SU-DHL-6 (cell line): ENCODE data around the gene SLC7A9.

Experiments used
- H2AFZ ChIP-seq: fragments of 200-600 bp; sonication (generic); 2 replicates; pipeline ENCODE4 v1.6.1; 2014; ENCODE audit warnings: low read depth, mild to moderate bottlenecking, moderate library complexity, mixed read lengths, antibody characterized with exemption, low read length; ENCODE audit not compliant: severe bottlenecking
- H3F3A ChIP-seq: fragments of 200-600 bp; shearing (Covaris generic); 2 replicates; pipeline ENCODE4 v1.6.0; 2016; ENCODE audit warnings: antibody characterized with exemption, mild to moderate bottlenecking; ENCODE audit not compliant: insufficient read depth
- H3K27ac ChIP-seq: fragments of 200-600 bp; sonication (generic); 2 replicates; pipeline ENCODE4 v1.5.1; 2016; ENCODE audit warnings: low read depth, mild to moderate bottlenecking, low read length, moderate library complexity, mixed read lengths
- H3K27me3 ChIP-seq: fragments of 200-600 bp; sonication (generic), shearing (Covaris generic); 2 replicates; pipeline ENCODE4 v1.6.0; 2014; ENCODE audit warnings: mild to moderate bottlenecking, low read length
- H3K36me3 ChIP-seq: fragments of 200-600 bp; sonication (generic); 2 replicates; pipeline ENCODE4 v1.6.1; 2014; ENCODE audit warnings: mild to moderate bottlenecking, low read length, mixed read lengths
- H3K4me2 ChIP-seq: fragments of 300-600, 200-600 bp; shearing (Covaris generic), sonication (generic); 2 replicates; pipeline ENCODE4 v1.6.0; 2014; ENCODE audit warnings: low read length, low read depth, mild to moderate bottlenecking; ENCODE audit not compliant: poor library complexity, severe bottlenecking
- H3K4me3 ChIP-seq: fragments of 200-600 bp; sonication (generic); 2 replicates; pipeline ENCODE4 v1.5.1; 2014; ENCODE audit warnings: antibody characterized with exemption, low read length, mild to moderate bottlenecking, mixed read lengths; ENCODE audit not compliant: insufficient read depth, poor library complexity, severe bottlenecking
- H3K79me2 ChIP-seq: fragments of 200-600 bp; sonication (generic); 2 replicates; pipeline ENCODE4 v1.6.1; 2014; ENCODE audit warnings: mild to moderate bottlenecking, low read length, moderate library complexity; ENCODE audit not compliant: insufficient read depth
- H3K9ac ChIP-seq: fragments of 200-600 bp; sonication (generic); 2 replicates; pipeline ENCODE4 v1.7.0; 2014; ENCODE audit warnings: mild to moderate bottlenecking, low read length
- H3K9me2 ChIP-seq: fragments of 200-600 bp; sonication (generic); replicated peaks from 2 replicates; pipeline ENCODE4 v1.6.1; 2014; ENCODE audit warnings: low read length; ENCODE audit not compliant: insufficient read depth
- H3K9me3 ChIP-seq: fragments of 200-600 bp; sonication (generic); 2 replicates; pipeline ENCODE4 v1.6.1; 2014; ENCODE audit warnings: low read length, mixed read lengths; ENCODE audit not compliant: insufficient read depth
- H4K20me1 ChIP-seq: fragments of 200-600 bp; sonication (generic); 2 replicates; pipeline ENCODE4 v1.6.1; 2014; ENCODE audit warnings: low read depth, mild to moderate bottlenecking, antibody characterized with exemption, low read length, moderate library complexity, mixed read lengths
- CTCF ChIP-seq: fragments of 200-600 bp; sonication (generic); IDR thresholded peaks from one replicate; pipeline ENCODE4 v1.5.1; 2017; ENCODE audit warnings: antibody characterized with exemption, mild to moderate bottlenecking, low read length, moderate library complexity; ENCODE audit not compliant: insufficient read depth, poor library complexity, severe bottlenecking
- EZH2phosphoT487 ChIP-seq: fragments of 200-600 bp; sonication (generic), shearing (Covaris generic); conservative IDR thresholded peaks from 2 replicates; pipeline ENCODE4 v1.6.1; 2018; ENCODE audit warnings: mild to moderate bottlenecking, antibody characterized with exemption, low read length, moderate library complexity, mixed read lengths

The SLC7A9 gene

GRCh38 chr19:32876236-32876918, 6.8 kb upstream of the SLC7A9 start:
- Histone ChIP-seq H3K9me2 (no peaks in the 10 kb centered on the region), H3K27ac (no peak overlapping the region), H3K36me3 (no peaks in the 10 kb centered on the region), H3K9ac (no peak overlapping the region), H3F3A (no peaks in the 10 kb centered on the region), H3K27me3 (no peaks in the 10 kb centered on the region), H3K4me3 (no peak overlapping the region), H3K4me2 (no peak overlapping the region), H4K20me1 (no peaks in the 10 kb centered on the region), H3K9me3 (no peaks in the 10 kb centered on the region), H3K79me2 (no peaks in the 10 kb centered on the region), H2AFZ (no peak overlapping the region)
- no peak for TF ChIP-seq CTCF
- no peak for TF ChIP-seq EZH2phosphoT487

- Histone ChIP-seq H4K20me1 (no peaks in the 10 kb centered on the region), H2AFZ (no peak overlapping the region), H3K27ac (no peak overlapping the region), H3K9me2 (no peaks in the 10 kb centered on the region), H3K9me3 (no peaks in the 10 kb centered on the region), H3K4me2 (no peak overlapping the region), H3K36me3 (no peaks in the 10 kb centered on the region), H3K79me2 (no peaks in the 10 kb centered on the region), H3K9ac (no peak overlapping the region), H3K27me3 (no peaks in the 10 kb centered on the region), H3F3A (no peaks in the 10 kb centered on the region), H3K4me3 (no peak overlapping the region)
- TF ChIP-seq CTCF (no peak), EZH2phosphoT487 (no peak)
Observed at GRCh38 chr19:32875428-32875827, 5.9 kb upstream of the SLC7A9 start.

GRCh38 chr19:32874605-32875004, 5.0 kb upstream of the SLC7A9 start:
- no peaks in the 10 kb centered on the region for H3F3A ChIP-seq
- no peaks in the 10 kb centered on the region for H3K36me3 ChIP-seq
- H4K20me1 ChIP-seq: no peaks in the 10 kb centered on the region
- no peak overlapping the region for H3K4me3 ChIP-seq
- TF ChIP-seq CTCF (no peak), EZH2phosphoT487 (no peak)
- no peaks in the 10 kb centered on the region for H3K9me3 ChIP-seq
- no peak overlapping the region for H3K4me2 ChIP-seq
- H3K9me2 ChIP-seq: no peaks in the 10 kb centered on the region
- no peak overlapping the region for H2AFZ ChIP-seq
- H3K79me2 ChIP-seq: no peaks in the 10 kb centered on the region
- H3K27me3 ChIP-seq: no peaks in the 10 kb centered on the region
- H3K9ac ChIP-seq: no peak overlapping the region
- no peak overlapping the region for H3K27ac ChIP-seq
